PC-9 (cell line): ENCODE measurements around the gene SLC66A2. TPM values are rescaled to one million over a fixed set of nuclear protein-coding genes. Genes with fewer than 3 reads are reported as not detected.

Experiments
- BruUV-seq: library from RNA; stranded (reverse); fragments of 400-500 nt; replicated peaks from 2 replicates; lab custom pipeline; 2021; lab: Mats Ljungman, UMichigan
- CTCF ChIA-PET: fragments of 300-600 bp; sonication (Branson Sonifier 250); formaldehyde crosslinking; loops from one replicate; lab custom pipeline; 2022; ENCODE audit warnings: antibody characterized with exemption; lab: Charles Lee
- POLR2A ChIA-PET: fragments of 300-600 bp; sonication (Branson Sonifier 250); formaldehyde crosslinking; loops from one replicate; lab custom pipeline; 2022; ENCODE audit warnings: antibody characterized with exemption; ENCODE audit not compliant: unreplicated experiment; lab: Charles Lee
- DNase-seq, 2 experiments: peaks; one replicate each; pipeline versions ENCODE4 v3.0.0 to v3.0.0-alpha.2; 2015 to 2022; ENCODE audit warnings: mixed read lengths in 1 of 2
- H2AFZ ChIP-seq: fragments of 200-600 bp; sonication (generic); 2 replicates; pipeline ENCODE4 v1.8.1; 2017; ENCODE audit warnings: antibody characterized with exemption
- H3F3A ChIP-seq: fragments of 200-600 bp; sonication (generic); 2 replicates; pipeline ENCODE4 v1.8.1; 2017; ENCODE audit warnings: antibody characterized with exemption, mild to moderate bottlenecking, low read depth; ENCODE audit not compliant: insufficient read depth
- H3K27ac ChIP-seq: fragments of 200-600 bp; sonication (generic); 2 replicates; pipeline ENCODE4 v1.6.1; 2016; ENCODE audit warnings: mixed run types
- H3K27me3 ChIP-seq: fragments of 200-600 bp; sonication (generic); 2 replicates; pipeline ENCODE4 v1.6.1; 2016; ENCODE audit warnings: low read depth, mixed run types; ENCODE audit not compliant: insufficient read depth
- H3K36me3 ChIP-seq: fragments of 200-600 bp; sonication (generic); 2 replicates; pipeline ENCODE4 v1.6.1; 2016; ENCODE audit warnings: low read depth, mixed run types
- H3K4me1 ChIP-seq: fragments of 200-600 bp; sonication (generic); replicated peaks from 2 replicates; pipeline ENCODE4 v1.6.1; 2016; ENCODE audit warnings: mixed run types; ENCODE audit not compliant: insufficient read depth
- H3K4me2 ChIP-seq: fragments of 200-600 bp; sonication (generic); 2 replicates; pipeline ENCODE4 v1.6.1; 2017; ENCODE audit warnings: mixed run types
- H3K4me3 ChIP-seq: fragments of 200-600 bp; sonication (generic); 2 replicates; pipeline ENCODE4 v1.6.1; 2016; ENCODE audit warnings: mixed run types
- H3K79me2 ChIP-seq: fragments of 200-600 bp; sonication (generic); 2 replicates; pipeline ENCODE4 v1.6.1; 2017; ENCODE audit warnings: low read depth, mixed run types
- H3K9me2 ChIP-seq: fragments of 200-600 bp; sonication (generic); 2 replicates; pipeline ENCODE4 v1.8.1; 2017; ENCODE audit warnings: mild to moderate bottlenecking; ENCODE audit not compliant: insufficient read depth
- H3K9me3 ChIP-seq: fragments of 200-600 bp; sonication (generic); 2 replicates; pipeline ENCODE4 v1.8.1; 2016; ENCODE audit warnings: low read depth; ENCODE audit not compliant: insufficient read depth
- H4K20me1 ChIP-seq: fragments of 200-600 bp; sonication (generic); 2 replicates; pipeline ENCODE4 v1.8.1; 2017; ENCODE audit not compliant: insufficient read depth
- EZH2 ChIP-seq: fragments of 200-600 bp; sonication (generic); IDR thresholded peaks from 2 replicates; pipeline ENCODE4 v1.8.0; 2017; ENCODE audit warnings: antibody characterized with exemption, low read depth
- intact Hi-C: fragments of 100-400 bp; cut with micrococcal nuclease; formaldehyde crosslinking; loops from one replicate; pipeline ENCODE4 v1.10.0; 2022; ENCODE audit not compliant: unreplicated experiment
- total RNA-seq: library from RNA; stranded (reverse); gene quantifications from 2 replicates; pipeline ENCODE4 v1.2.3, GENCODE V29; 2021
- TF ChIP-seq, protein P1 (sequence below): fragments of 200-600 bp; sonication (generic); conservative IDR thresholded peaks from 2 replicates; pipeline ENCODE4 v1.6.1; 2017; ENCODE audit warnings: mixed run types, antibody characterized with exemption, mild to moderate bottlenecking, moderate library complexity

SLC66A2 gene
- total RNA-seq, 1 experiment from 2014 or later, result 24.3 TPM

DNA sequence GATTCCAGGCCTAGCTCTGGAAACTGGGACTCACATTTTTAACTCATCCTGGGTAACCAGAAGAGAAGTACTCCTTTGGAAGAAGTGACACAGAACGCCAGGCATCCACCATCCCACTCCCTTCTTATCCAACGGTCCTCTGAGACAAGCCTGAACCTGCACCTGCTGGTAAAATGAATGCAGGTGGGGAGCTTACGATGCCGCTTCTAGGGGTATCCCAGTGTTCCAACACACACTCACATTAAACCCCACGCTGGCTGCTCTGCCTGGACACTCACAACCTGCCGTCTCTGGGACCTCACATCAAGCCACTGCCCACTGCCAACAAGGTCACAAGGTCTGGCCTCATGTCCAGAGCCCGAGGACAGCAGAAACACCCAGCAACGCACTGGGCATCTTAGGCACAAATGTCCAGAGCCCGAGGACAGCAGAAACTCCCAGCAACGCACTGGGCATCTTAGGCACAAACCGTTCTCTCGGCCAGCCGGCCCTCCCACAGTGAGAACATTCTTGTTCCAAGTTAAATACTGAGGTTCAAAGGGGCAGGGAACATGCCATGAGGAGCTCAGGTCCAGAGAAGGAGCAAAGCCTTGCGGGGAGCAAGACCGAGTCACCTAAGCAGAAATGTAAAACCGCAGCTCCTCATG, 9.9 kb downstream of the SLC66A2 start:
- TF ChIP-seq, protein P1, sequence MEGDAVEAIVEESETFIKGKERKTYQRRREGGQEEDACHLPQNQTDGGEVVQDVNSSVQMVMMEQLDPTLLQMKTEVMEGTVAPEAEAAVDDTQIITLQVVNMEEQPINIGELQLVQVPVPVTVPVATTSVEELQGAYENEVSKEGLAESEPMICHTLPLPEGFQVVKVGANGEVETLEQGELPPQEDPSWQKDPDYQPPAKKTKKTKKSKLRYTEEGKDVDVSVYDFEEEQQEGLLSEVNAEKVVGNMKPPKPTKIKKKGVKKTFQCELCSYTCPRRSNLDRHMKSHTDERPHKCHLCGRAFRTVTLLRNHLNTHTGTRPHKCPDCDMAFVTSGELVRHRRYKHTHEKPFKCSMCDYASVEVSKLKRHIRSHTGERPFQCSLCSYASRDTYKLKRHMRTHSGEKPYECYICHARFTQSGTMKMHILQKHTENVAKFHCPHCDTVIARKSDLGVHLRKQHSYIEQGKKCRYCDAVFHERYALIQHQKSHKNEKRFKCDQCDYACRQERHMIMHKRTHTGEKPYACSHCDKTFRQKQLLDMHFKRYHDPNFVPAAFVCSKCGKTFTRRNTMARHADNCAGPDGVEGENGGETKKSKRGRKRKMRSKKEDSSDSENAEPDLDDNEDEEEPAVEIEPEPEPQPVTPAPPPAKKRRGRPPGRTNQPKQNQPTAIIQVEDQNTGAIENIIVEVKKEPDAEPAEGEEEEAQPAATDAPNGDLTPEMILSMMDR, result no peak
- TF ChIP-seq EZH2, result no peak
- H3K79me2 ChIP-seq, result no peaks in the 10 kb centered on the region
- 0 out of 2 replicates have a peak, but pooled peaks cover 2% of the 10 kb centered on the region for H3K4me1 ChIP-seq
- no peak overlapping the region for H3K27ac ChIP-seq
- H3K9me3 ChIP-seq, result no peaks in the 10 kb centered on the region
- intact Hi-C loops, result no loop called here
- H3K27me3 ChIP-seq, result no peaks in the 10 kb centered on the region
- H4K20me1 ChIP-seq, result 0 out of 2 replicates have a peak, but pooled peaks cover 5% of the 10 kb centered on the region
- H3K4me2 ChIP-seq, result no peak overlapping the region
- H3K4me3 ChIP-seq, result no peak overlapping the region
- H3K9me2 ChIP-seq, result no peaks in the 10 kb centered on the region
- no peak overlapping the region for H2AFZ ChIP-seq
- H3K36me3 ChIP-seq, result no peaks in the 10 kb centered on the region
- H3F3A ChIP-seq, result peaks cover under 1% of the 10 kb centered on the region
- no peak for DNase-seq
- POLR2A ChIA-PET, result no interaction called here
- CTCF ChIA-PET, result no interaction called here
- no TSS peak for BruUV-seq

DNA sequence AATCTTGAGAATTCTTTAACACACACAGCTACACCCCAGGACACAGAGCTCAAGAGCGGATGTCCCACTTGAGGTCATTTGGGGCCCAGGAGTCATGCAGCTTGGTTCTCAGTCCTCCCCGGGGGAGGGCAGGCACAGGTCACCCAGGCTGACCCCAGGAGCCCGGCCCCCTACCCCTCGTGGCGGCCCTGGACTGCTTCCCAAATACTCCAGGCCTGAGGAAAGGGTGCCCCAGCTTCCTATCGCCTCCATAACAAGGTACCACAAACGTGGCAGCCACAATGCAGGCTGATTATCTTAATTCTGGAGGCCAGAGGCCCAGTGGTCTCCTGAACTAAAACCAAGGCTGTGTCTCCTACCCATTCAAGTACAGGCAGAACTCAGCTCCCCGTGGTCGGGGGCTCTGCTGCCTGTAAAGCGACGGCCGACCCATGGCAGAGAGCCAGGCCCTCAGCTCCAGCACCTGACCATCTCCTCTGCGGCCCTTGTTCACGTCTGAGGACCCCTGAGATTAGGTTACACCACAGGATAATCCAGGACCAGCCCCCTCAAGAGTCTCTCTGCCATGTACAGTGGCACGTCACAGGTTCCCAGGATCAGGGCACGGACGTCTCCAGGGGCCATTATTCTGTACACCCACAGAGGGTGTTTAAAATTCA, 10.5 kb downstream of the SLC66A2 start:
- intact Hi-C loops, result no loop called here
- DNase-seq, result no peak
- no peaks in the 10 kb centered on the region for H3K27me3 ChIP-seq
- 0 out of 2 replicates have a peak, but pooled peaks cover 5% of the 10 kb centered on the region for H4K20me1 ChIP-seq
- POLR2A ChIA-PET, result interaction anchor here (0.6 kb wide), 1 partner anchor 94 kb away, joined by 3 read pairs; no protein-coding TSS in a partner anchor
- H2AFZ ChIP-seq, result no peak overlapping the region
- H3K9me2 ChIP-seq, result no peaks in the 10 kb centered on the region
- no peak for TF ChIP-seq EZH2
- TF ChIP-seq, protein P1, result no peak
- H3K36me3 ChIP-seq, result no peaks in the 10 kb centered on the region
- no peaks in the 10 kb centered on the region for H3K9me3 ChIP-seq
- no peak overlapping the region for H3K4me2 ChIP-seq
- no peak overlapping the region for H3K27ac ChIP-seq
- BruUV-seq, result no TSS peak
- no peaks in the 10 kb centered on the region for H3K79me2 ChIP-seq
- CTCF ChIA-PET, result no interaction called here
- H3F3A ChIP-seq, result no peaks in the 10 kb centered on the region
- no peaks in the 10 kb centered on the region for H3K4me1 ChIP-seq
- H3K4me3 ChIP-seq, result no peak overlapping the region

DNA sequence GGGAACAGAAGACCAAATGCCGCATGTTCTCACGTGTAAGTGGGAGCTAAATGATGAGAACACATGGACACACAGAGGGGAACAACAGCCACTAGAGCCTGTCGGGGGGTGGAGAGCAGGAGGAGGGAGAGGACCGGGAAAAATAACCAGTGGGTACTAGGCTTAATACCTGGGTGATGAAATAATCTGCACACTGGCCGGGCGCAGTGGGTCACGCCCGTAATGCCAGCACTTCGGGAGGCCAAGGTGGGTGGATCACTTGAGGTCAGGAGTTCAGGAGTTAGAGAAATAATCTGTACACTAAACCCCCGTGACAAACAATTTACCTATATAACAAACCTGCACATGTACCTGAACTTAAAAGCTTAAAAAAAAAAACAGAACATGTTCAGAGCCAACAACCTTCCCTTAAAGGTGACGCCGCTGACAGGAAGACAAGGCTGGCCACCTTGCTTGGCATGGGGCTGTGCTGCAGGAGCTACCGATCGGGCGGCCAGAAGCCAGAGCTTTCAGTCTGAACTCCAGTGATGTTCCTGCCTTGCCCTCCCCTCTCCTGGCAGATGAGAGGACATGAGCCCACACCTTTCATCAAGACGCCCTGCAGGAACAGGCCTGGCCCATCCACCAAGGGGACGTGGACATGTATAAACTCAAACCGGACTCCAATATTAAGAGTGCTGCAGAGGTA, 11.2 kb downstream of the SLC66A2 start:
- no peak overlapping the region for H3K4me2 ChIP-seq
- no peaks in the 10 kb centered on the region for H3K79me2 ChIP-seq
- POLR2A ChIA-PET, result interaction anchor here (0.6 kb wide), 1 partner anchor 95 kb away, joined by 3 read pairs; no protein-coding TSS in a partner anchor
- intact Hi-C loops, result no loop called here
- no peaks in the 10 kb centered on the region for H3F3A ChIP-seq
- 0 out of 2 replicates have a peak, but pooled peaks cover 5% of the 10 kb centered on the region for H4K20me1 ChIP-seq
- H3K4me3 ChIP-seq, result no peak overlapping the region
- no peaks in the 10 kb centered on the region for H3K36me3 ChIP-seq
- no peaks in the 10 kb centered on the region for H3K9me3 ChIP-seq
- no peak overlapping the region for H2AFZ ChIP-seq
- H3K9me2 ChIP-seq, result no peaks in the 10 kb centered on the region
- H3K4me1 ChIP-seq, result no peaks in the 10 kb centered on the region
- no peaks in the 10 kb centered on the region for H3K27me3 ChIP-seq
- CTCF ChIA-PET, result no interaction called here
- no peak for TF ChIP-seq EZH2
- TF ChIP-seq, protein P1, result no peak
- H3K27ac ChIP-seq, result no peak overlapping the region
- BruUV-seq, result no TSS peak
- no peak for DNase-seq
